ENCODE results near the gene ARHGDIB.

ARHGDIB gene

DNA sequence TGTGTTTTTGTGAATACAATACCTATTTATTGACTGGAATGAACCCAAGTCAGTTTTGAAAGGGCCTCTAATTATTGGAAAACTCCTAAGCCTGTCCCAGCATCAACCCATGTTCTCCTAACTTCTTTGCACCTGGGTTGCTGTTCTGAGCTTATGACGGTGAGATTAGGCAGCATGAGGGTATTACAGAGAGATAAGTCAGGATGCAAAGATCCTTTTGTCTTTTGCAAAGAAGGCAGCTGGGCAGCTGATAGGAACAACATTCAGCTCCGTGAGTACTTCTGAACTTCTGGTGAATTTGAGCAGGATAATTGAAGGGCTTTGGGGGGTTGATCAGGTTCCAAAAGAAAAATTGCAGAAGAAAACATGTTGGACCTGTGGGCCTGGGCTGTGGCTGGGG is 11.4 kb upstream of the ARHGDIB start, which contains the start of gene PDE6H:
TSS of gene PDE6H (plus strand) at position 227 of the 400 bp plus-strand sequence. CDS start 4,971 bp downstream, outside the sequence.
- TF ChIP-seq, protein P1, sequence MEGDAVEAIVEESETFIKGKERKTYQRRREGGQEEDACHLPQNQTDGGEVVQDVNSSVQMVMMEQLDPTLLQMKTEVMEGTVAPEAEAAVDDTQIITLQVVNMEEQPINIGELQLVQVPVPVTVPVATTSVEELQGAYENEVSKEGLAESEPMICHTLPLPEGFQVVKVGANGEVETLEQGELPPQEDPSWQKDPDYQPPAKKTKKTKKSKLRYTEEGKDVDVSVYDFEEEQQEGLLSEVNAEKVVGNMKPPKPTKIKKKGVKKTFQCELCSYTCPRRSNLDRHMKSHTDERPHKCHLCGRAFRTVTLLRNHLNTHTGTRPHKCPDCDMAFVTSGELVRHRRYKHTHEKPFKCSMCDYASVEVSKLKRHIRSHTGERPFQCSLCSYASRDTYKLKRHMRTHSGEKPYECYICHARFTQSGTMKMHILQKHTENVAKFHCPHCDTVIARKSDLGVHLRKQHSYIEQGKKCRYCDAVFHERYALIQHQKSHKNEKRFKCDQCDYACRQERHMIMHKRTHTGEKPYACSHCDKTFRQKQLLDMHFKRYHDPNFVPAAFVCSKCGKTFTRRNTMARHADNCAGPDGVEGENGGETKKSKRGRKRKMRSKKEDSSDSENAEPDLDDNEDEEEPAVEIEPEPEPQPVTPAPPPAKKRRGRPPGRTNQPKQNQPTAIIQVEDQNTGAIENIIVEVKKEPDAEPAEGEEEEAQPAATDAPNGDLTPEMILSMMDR (conservative IDR thresholded peaks at IDR 0.05): no peak
- H3K27ac ChIP-seq: no peak within 1 kb of the TSS

DNA sequence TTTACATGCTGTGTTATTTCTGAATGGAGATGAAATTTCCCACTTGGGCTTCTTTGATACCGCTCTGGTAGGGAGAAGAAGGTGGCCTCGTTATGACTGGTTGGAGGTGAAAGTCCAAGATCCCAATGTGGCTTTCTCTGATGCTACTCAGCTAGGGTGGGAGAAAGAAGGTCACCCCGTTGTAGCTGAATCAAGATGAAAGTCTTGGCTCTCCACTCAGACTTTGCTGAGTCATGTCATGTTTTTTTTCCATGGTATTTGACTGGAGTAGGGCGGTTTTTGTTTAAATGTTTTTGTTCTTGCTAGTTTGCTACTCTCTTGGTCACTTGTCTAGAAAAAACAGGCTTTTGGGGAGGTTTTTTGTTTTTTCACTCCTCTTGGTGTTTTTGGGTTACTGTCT is 9.1 kb upstream of the ARHGDIB start:
- H3K27ac ChIP-seq: no peak overlapping the region
- TF ChIP-seq, protein P1 (conservative IDR thresholded peaks at IDR 0.05): no peak

DNA sequence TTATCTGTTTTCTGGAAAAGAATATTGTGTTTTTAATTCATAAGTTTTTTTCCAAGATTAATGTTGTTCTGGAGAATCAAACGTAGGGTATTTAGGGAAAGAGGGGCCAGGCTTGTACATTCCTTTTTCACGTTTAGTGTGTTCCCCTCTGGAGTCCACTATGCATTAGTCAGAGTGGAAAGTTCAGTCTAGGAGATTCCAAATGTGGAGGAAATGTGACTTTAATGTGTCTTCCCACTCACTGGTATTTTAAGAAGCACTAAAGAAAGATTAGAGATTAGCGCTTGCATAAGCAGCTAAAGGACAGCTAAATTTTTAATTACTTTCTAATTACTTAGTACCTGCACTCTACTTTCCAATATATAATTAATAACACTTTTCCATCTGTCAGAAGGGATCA is 7.1 kb upstream of the ARHGDIB start:
- H3K27ac ChIP-seq: no peak overlapping the region
- TF ChIP-seq, protein P1 (conservative IDR thresholded peaks at IDR 0.05): no peak

DNA sequence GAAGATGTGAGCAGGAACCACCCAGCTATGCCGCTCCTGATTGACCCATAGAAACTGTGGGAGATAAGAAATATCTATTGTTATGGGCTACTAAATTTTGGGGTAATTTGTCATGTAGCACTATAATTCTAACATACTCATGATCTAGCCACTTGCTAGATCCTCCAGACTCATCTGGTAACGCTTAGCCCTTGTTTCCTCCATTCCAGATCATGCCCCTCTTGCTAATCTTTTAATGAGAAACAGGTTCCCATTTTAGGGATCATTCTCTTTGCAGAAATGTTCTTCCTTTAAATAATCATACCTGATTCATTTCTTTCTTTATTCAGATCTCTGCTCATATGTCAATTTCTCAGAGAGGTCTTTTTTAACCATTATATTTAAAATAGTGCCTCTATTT is 3.8 kb upstream of the ARHGDIB start:
- H3K27ac ChIP-seq: no peak overlapping the region
- TF ChIP-seq, protein P1 (conservative IDR thresholded peaks at IDR 0.05): no peak

DNA sequence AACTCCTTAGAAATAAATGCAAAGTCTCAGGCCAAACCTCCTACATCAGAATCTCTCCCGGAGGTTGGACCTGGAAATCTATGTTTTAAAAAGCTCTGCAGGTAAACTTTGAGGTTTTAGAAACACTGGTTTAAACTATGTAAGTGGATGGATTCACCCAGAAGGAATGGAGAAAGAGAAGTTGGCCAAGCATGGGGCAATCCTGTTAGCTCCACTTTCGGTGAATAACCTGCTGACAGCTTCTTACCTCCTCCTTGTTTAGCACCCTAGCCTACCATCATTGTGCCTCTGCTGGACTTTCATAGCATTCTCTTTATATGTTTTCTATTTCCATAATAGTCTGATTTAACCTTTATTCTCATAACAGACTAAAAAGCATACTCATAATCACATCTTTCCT is 3.0 kb upstream of the ARHGDIB start:
- no peak overlapping the region for H3K27ac ChIP-seq
- TF ChIP-seq, protein P1 (conservative IDR thresholded peaks at IDR 0.05): no peak

DNA sequence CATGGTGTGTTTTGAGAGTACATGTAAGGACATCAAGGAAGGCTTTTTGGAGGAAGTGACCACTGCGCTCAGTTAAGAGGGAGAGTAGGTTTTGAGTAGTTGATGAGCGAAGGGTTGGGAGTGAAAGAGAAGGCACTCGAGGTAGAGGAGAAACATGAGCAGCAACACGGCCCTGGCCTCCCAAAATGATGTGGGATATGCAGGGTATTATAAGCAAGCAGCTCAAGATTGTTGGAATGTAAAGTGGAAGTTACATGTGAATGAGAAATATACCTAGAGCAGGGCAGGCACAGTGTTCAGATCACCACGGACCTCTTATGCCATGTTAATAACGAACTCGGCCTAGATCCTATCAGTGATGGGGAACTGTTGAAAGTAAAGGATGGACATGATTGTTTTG is 2.1 kb upstream of the ARHGDIB start:
- no peak overlapping the region for H3K27ac ChIP-seq
- TF ChIP-seq, protein P1 (conservative IDR thresholded peaks at IDR 0.05): no peak

DNA sequence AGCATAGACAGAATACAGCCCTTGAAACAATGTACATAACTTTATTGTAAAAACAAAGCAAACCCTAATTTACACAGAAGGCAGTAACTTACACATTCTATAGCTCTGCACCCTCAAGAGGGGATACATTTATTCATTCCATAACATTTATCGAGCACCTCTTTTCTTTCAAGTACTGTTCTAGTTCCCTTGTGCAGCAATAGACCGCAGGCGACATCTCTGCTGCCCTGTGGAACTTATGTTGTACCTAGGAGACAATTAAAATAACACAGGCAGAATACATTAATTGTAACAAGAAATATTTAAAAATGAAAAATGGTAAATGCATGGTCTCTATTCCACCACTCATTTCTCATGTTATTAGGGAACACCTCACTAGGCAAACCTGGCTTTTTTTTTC is 1.4 kb upstream of the ARHGDIB start:
- TF ChIP-seq, protein P1 (conservative IDR thresholded peaks at IDR 0.05): no peak
- no peak overlapping the region for H3K27ac ChIP-seq

DNA sequence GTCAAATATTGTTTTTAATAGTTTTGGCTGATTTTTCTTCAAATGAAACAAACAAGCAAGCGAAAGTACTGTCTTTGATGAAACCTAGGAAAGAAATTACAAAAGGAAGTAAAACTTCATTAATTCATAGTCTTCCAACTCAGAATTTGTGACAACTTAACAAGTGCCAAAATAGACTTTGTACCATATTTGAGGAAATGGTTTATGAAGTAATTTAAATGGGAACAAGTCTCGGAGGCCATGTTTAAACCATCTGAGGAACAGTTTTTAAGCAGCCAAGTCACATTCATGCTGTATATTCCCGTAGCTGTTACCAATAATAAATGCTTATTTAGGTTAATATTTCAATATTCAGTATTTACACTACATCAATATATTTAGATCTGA is 745 bp upstream of the ARHGDIB start:
- peak overlapping the region; percentile 78 for H3K27ac ChIP-seq
- TF ChIP-seq, protein P1 (conservative IDR thresholded peaks at IDR 0.05): no peak

Measured in VCaP (cell line).